CD8-positive, alpha-beta memory T cell (primary cell): ENCODE data around the gene WFDC1. TPM values are rescaled to one million over a fixed set of nuclear protein-coding genes. Genes with fewer than 3 reads are reported as not detected.
"Not testable (repeated sequence)": the region's sequence is repeated elsewhere in the genome, so short reads cannot be mapped to it uniquely, and the experiment has no call there.

ENCODE experiments used
- CTCF ChIA-PET: fragments of 350-600 bp; sonication (Branson Sonifier 250); formaldehyde crosslinking; loops from one replicate; lab custom pipeline; 2021; ENCODE audit warnings: antibody characterized with exemption; lab: Charles Lee
- POLR2A ChIA-PET: fragments of 350-600 bp; sonication (Branson Sonifier 250); formaldehyde crosslinking; loops from one replicate; lab custom pipeline; 2021; ENCODE audit warnings: antibody characterized with exemption; lab: Charles Lee
- DNase-seq, 5 donors: peaks; one replicate each; pipeline versions ENCODE4 v3.0.0 to v3.0.0-alpha.2; 2020 to 2022; ENCODE audit warnings: mixed read lengths in 1 of 5
- H3K27ac ChIP-seq: one replicate; pipeline ENCODE4 v1.7.0; 2013; ENCODE audit warnings: low read depth, mild to moderate bottlenecking, low read length, moderate library complexity
- H3K27me3 ChIP-seq: 2 replicates; pipeline ENCODE4 v1.7.0; 2013; ENCODE audit warnings: low read length, mild to moderate bottlenecking; ENCODE audit not compliant: insufficient read depth, poor library complexity, severe bottlenecking
- H3K36me3 ChIP-seq: 2 replicates; pipeline ENCODE4 v1.7.0; 2013; ENCODE audit warnings: mild to moderate bottlenecking, low read length, moderate library complexity; ENCODE audit not compliant: insufficient read depth
- H3K4me1 ChIP-seq: 2 replicates; pipeline ENCODE4 v1.7.0; 2013; ENCODE audit warnings: mild to moderate bottlenecking, low read length, moderate library complexity; ENCODE audit not compliant: insufficient read depth
- H3K4me3 ChIP-seq: 2 replicates; pipeline ENCODE4 v1.7.0; 2013; ENCODE audit warnings: mild to moderate bottlenecking, low read length
- H3K9me3 ChIP-seq: 2 replicates; pipeline ENCODE4 v1.7.0; 2013; ENCODE audit warnings: mild to moderate bottlenecking, low read length
- H3K27ac Mint-ChIP-seq, 8 donors: one replicate each; pipeline ENCODE4 v1.8.0; 2020 to 2021; ENCODE audit warnings: mixed read lengths in 8 of 8, mild to moderate bottlenecking in 6 of 8, inconsistent platforms in 3 of 8, moderate library complexity in 3 of 8
- H3K27me3 Mint-ChIP-seq, 2 donors: one replicate each; pipeline ENCODE4 v1.8.0; 2020 to 2021; ENCODE audit warnings: mixed read lengths in 2 of 2, mild to moderate bottlenecking in 1 of 2, moderate library complexity in 1 of 2
- H3K36me3 Mint-ChIP-seq, 3 donors: one replicate each; pipeline ENCODE4 v1.8.0; 2020 to 2021; ENCODE audit warnings: mixed read lengths in 3 of 3, inconsistent platforms in 1 of 3, mild to moderate bottlenecking in 1 of 3
- H3K4me1 Mint-ChIP-seq, 3 donors: one replicate each; pipeline ENCODE4 v1.8.0; 2020 to 2021; ENCODE audit warnings: mixed read lengths in 3 of 3, inconsistent platforms in 1 of 3, mild to moderate bottlenecking in 1 of 3
- H3K4me3 Mint-ChIP-seq, 7 donors: one replicate each; pipeline ENCODE4 v1.8.0; 2020 to 2021; ENCODE audit warnings: mixed read lengths in 7 of 7, mild to moderate bottlenecking in 6 of 7, moderate library complexity in 4 of 7, inconsistent platforms in 2 of 7
- H3K9me3 Mint-ChIP-seq, 5 donors: one replicate each; pipeline ENCODE4 v1.8.0; 2020 to 2022; ENCODE audit warnings: mixed read lengths in 5 of 5, mild to moderate bottlenecking in 3 of 5, moderate library complexity in 2 of 5, inconsistent platforms in 1 of 5
- polyA plus RNA-seq: library from polyadenylated mRNA; unstranded; fragments of 300-500 nt; fragmentation: Illumina TruSeq; gene quantifications from one replicate; pipeline ENCODE4 v1.2.3, GENCODE V29; 2021
- total RNA-seq, 2 experiments: library from RNA; stranded (reverse); gene quantifications; one replicate each; pipeline ENCODE4 v1.2.3, GENCODE V29; 2021

Gene WFDC1
- total and polyA plus RNA-seq, 3 experiments from 2014 or later = not detected

DNA sequence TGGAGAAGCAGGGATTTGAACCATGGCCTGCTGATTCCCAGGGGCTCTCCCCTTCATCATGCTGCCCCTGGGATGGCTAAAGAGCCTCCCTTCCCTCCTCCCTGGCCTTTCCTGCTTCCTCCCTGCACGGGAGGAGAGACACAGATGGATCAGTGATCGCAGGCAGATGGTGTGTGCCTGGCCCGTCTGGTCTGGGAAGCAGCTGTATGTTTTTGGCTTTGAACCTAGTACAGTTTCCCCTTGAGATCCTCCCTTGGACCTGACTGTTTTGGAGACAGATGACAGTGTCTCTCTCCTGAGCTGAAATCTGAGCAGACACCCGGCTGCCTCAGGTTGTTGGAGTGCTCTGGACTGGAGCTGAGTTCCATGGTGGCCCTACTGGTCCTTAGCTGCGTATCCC is 44.6 kb downstream of the WFDC1 start:
- peaks cover 14 to 24% (median 16%) of the 10 kb centered on the region in 5 donors for H3K9me3 Mint-ChIP-seq
- POLR2A ChIA-PET = no interaction called here

DNA sequence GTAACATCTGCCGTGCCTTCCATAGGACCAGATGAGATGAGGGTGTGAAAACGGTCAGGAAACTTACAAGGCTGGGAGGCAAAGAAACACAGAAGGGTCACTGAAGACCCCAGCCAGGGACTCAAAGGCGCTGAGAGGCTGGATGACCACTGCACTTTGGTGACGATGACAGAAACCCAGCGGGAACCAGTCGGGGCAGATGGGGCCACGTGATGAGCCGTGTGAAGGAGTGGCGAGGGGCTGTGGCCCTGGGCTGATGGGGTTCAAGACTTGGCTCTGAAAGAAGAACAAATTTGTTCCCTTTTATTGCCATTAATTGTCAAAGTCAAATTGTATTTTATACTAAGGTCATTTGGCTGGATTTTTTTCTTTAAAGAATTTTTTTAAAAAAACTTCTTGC is 45.1 kb downstream of the WFDC1 start:
- peaks cover 0 to 6% (median 0%) of the 10 kb centered on the region in 3 donors for H3K36me3 Mint-ChIP-seq
- Histone ChIP-seq H3K27me3 (no peaks in the 10 kb centered on the region), H3K9me3 (no peaks in the 10 kb centered on the region), H3K27ac (no peak overlapping the region), H3K36me3 (no peaks in the 10 kb centered on the region), H3K4me1 (no peaks in the 10 kb centered on the region), H3K4me3 (no peak overlapping the region)
- CTCF ChIA-PET = no interaction called here
- POLR2A ChIA-PET = no interaction called here
- no peak overlapping the region for H3K4me3 Mint-ChIP-seq
- H3K27ac Mint-ChIP-seq = no peak overlapping the region
- H3K9me3 Mint-ChIP-seq = peaks cover 14 to 22% (median 16%) of the 10 kb centered on the region in 5 donors
- H3K27me3 Mint-ChIP-seq = peaks cover 2 to 3% of the 10 kb centered on the region in 2 donors
- H3K4me1 Mint-ChIP-seq = no peaks in the 10 kb centered on the region
- no peak for DNase-seq

More for the DNA sequence above, 44.6 kb downstream of the WFDC1 start:
- Histone ChIP-seq H3K9me3 (no peaks in the 10 kb centered on the region), H3K27me3 (no peaks in the 10 kb centered on the region), H3K4me1 (no peaks in the 10 kb centered on the region), H3K4me3 (no peak overlapping the region), H3K36me3 (no peaks in the 10 kb centered on the region), H3K27ac (no peak overlapping the region)
- H3K36me3 Mint-ChIP-seq = peaks cover 0 to 6% (median 0%) of the 10 kb centered on the region in 3 donors
- H3K4me3 Mint-ChIP-seq = no peak overlapping the region
- no peak overlapping the region for H3K27ac Mint-ChIP-seq
- H3K27me3 Mint-ChIP-seq = peaks cover 2% of the 10 kb centered on the region in 2 donors
- H3K4me1 Mint-ChIP-seq = no peaks in the 10 kb centered on the region
- DNase-seq = no peak
- CTCF ChIA-PET = no interaction called here

DNA sequence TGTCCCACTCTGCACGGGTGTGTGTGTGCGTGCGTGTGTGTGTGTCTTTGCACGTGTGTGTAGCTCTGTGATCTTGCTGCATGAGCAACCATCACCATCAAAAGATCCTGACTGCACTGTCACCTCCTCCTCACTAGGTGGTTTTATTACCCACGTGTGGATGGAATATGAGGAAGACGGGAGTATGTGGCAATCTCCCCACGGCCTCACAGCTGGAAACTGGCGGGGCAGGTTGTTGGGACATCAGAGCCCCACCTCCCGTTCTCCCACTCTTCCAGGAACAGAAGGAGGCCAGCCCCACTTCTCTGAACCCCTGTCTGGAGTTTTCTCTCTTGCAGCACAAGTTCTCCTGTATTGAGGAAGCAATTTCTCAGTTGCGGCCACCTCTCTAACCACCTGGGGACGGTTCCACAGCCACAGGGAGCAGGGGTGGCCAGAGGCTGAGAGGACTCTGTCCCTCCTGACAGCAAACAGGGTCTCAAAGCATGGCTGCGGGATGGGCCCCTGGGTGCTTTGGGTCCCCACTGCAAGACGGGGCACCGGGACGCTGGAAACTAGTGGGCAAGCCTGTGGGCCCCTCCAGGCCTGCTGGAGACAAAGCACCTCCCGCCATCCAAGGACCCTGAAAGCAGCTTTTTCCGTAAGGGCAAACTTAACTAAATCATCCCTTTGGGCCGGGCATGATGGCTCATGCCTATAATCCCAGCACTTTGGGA is 45.8 kb downstream of the WFDC1 start:
- H3K9me3 Mint-ChIP-seq = peaks cover 7 to 16% (median 15%) of the 10 kb centered on the region in 5 donors
- no peaks in the 10 kb centered on the region for H3K4me1 ChIP-seq
- CTCF ChIA-PET = no interaction called here
- no peaks in the 10 kb centered on the region for H3K9me3 ChIP-seq
- H3K27ac ChIP-seq = no peak overlapping the region
- DNase-seq = no peak
- H3K4me1 Mint-ChIP-seq = no peaks in the 10 kb centered on the region
- H3K27ac Mint-ChIP-seq = no peak overlapping the region
- no peaks in the 10 kb centered on the region for H3K27me3 ChIP-seq
- POLR2A ChIA-PET = no interaction called here
- H3K27me3 Mint-ChIP-seq = peaks cover 3 to 6% of the 10 kb centered on the region in 2 donors
- H3K36me3 Mint-ChIP-seq = peaks cover 0 to 6% (median 0%) of the 10 kb centered on the region in 3 donors
- H3K36me3 ChIP-seq = no peaks in the 10 kb centered on the region
- no peak overlapping the region for H3K4me3 ChIP-seq
- no peak overlapping the region for H3K4me3 Mint-ChIP-seq

DNA sequence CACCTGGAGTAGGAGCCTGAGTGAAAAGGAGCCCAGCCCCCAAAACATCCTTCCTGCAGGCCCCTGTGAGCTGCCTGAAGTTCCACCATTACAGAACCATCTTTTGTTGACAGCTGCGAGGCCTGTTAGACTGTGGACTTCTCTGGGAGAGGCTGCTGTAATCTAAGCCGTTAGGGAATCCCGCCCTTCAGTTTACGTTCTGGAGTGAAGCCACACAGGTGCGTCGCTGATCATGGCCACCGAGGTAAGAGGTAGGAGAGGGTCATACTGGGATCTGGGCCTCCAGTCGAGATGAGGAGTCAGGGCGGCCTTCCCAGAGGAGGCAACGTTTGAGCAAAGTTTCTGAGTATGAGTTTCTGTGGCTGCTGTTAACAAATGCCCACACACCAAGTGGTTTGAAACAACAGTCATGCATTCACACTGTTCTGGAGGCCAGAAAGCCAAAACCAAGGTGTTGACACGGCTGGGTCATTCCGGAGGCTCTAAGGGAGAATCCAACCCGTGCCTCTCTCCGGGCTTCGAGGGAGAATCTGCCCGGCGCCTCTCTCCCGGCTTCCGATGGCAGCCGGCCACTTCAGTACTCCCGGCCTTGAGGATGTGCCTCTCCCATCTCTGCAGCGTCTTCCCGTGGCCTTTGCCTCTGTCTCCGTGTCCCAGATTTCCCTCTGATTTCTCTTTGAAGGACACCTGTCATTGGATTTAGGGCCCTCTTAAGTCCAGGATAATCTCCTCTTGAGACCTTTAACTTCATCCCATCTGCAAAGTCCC is 47.0 kb downstream of the WFDC1 start:
- H3K36me3 Mint-ChIP-seq = peaks cover 0 to 6% (median 0%) of the 10 kb centered on the region in 3 donors
- peaks cover 3 to 9% of the 10 kb centered on the region in 2 donors for H3K27me3 Mint-ChIP-seq
- H3K4me1 ChIP-seq = no peaks in the 10 kb centered on the region
- no peak overlapping the region for H3K27ac Mint-ChIP-seq
- POLR2A ChIA-PET = no interaction called here
- H3K36me3 ChIP-seq = no peaks in the 10 kb centered on the region
- peaks cover 4 to 11% (median 8%) of the 10 kb centered on the region in 5 donors for H3K9me3 Mint-ChIP-seq
- H3K27me3 ChIP-seq = no peaks in the 10 kb centered on the region
- no peaks in the 10 kb centered on the region for H3K4me1 Mint-ChIP-seq
- no peak overlapping the region for H3K27ac ChIP-seq
- no peak overlapping the region for H3K4me3 ChIP-seq
- CTCF ChIA-PET = no interaction called here
- H3K9me3 ChIP-seq = no peaks in the 10 kb centered on the region
- no peak overlapping the region for H3K4me3 Mint-ChIP-seq
- no peak for DNase-seq

DNA sequence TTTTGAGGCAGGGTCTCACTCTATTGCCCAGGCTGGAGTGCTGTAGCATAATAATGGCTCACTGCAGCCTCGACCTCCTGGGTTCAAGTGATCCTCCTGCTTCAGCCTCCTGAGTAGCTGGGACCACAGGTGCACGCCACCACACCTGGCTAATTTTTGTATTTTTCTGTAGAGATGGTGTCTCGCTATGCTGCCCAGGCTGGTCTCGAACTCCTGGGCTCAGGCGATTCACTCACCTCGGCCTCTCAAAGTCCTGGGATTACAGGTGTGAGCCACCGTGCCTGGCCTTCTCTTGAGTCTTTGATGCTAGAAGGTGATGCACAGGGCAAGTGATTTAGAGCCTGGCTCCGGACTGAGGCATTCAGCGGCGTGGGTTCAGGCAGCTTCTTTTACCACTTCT is 49.1 kb downstream of the WFDC1 start:
- H3K4me1 ChIP-seq, H3K4me3 ChIP-seq, H3K27ac Mint-ChIP-seq, CTCF ChIA-PET, H3K27ac ChIP-seq, H3K4me3 Mint-ChIP-seq, H3K4me1 Mint-ChIP-seq, POLR2A ChIA-PET, H3K27me3 ChIP-seq, H3K9me3 ChIP-seq, DNase-seq, H3K36me3 ChIP-seq, H3K9me3 Mint-ChIP-seq, H3K36me3 Mint-ChIP-seq: not testable (repeated sequence)
- H3K27me3 Mint-ChIP-seq = peaks cover 7 to 12% of the 10 kb centered on the region in 2 donors

DNA sequence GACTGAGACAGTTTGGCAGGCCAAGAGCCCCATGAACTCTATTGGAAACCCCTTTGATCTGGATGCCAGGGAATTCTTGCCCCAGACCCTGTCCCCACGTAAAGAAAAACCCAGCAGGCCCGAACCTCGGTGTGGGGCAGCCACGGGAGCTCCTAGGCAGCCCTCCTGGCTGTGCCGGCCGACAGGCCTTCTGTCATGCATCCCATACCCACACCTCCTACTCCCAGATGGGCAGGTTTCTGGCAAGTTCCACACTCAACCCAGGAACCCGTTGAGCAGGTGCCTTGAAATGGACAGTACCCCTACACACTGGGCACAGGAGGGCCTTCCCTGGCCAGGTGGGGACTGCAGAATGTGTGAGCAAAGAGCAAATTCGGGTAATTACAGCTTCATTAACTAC is 50.1 kb downstream of the WFDC1 start:
- CTCF ChIA-PET = no interaction called here
- no peaks in the 10 kb centered on the region for H3K27me3 ChIP-seq
- H3K27me3 Mint-ChIP-seq = peaks cover 9 to 13% of the 10 kb centered on the region in 2 donors

DNA sequence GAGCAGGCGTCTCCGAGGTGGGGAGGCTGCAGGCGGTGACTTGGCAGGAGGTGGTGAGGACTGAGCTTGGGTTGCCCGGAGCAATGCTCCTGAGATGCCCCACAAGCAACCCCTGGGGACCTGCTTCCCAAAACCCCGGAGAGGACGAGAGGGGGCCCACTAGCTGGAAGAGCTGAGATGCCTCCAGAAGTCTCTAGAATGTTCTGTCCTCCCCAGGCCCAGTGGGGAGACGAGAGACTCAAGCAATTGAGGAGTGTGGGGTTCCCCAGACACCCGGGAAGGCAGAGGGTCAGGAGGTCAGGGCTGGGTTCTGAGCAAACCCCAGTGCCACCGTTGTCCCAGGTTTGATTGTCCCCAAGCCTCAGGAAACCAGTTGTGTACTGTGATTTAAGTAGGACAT is 52.5 kb downstream of the WFDC1 start:
- POLR2A ChIA-PET = no interaction called here
- Mint-ChIP-seq H3K4me1 (no peaks in the 10 kb centered on the region), H3K4me3 (no peak overlapping the region)

More for the DNA sequence above, 50.1 kb downstream of the WFDC1 start:
- DNase-seq = no peak
- H3K4me3 ChIP-seq = no peak overlapping the region
- H3K27ac Mint-ChIP-seq = no peak overlapping the region
- no peaks in the 10 kb centered on the region for H3K4me1 ChIP-seq
- no peak overlapping the region for H3K4me3 Mint-ChIP-seq
- no peak overlapping the region for H3K27ac ChIP-seq
- no peaks in the 10 kb centered on the region for H3K36me3 Mint-ChIP-seq
- H3K9me3 Mint-ChIP-seq = no peaks in the 10 kb centered on the region
- POLR2A ChIA-PET = no interaction called here
- no peaks in the 10 kb centered on the region for H3K4me1 Mint-ChIP-seq
- H3K36me3 ChIP-seq = no peaks in the 10 kb centered on the region
- no peaks in the 10 kb centered on the region for H3K9me3 ChIP-seq

DNA sequence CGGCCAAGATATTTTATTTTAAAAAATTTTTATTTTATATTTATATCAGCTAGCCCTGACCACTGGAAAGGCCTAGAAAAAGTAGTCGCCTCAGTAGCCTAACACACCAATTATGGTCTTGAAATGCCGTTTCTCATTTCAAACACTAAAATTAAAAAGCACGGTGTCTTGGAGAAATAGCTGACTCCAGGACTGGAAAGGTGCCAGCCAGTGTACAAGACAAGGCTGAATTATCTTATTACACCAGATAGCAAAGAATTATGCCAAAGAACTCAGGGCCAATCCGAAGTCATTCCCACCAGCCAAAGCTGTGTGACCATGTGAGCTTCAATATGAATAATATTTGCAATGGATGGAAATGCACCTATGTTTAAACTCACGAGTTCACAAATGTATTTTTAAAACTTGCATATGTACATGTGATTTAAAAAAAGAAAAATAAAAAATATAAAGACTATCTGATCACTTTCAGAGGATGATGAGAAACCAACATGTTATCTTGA is 53.8 kb downstream of the WFDC1 start:
- Histone ChIP-seq H3K9me3 (no peaks in the 10 kb centered on the region), H3K4me1 (no peaks in the 10 kb centered on the region), H3K4me3 (no peak overlapping the region), H3K36me3 (no peaks in the 10 kb centered on the region), H3K27me3 (no peaks in the 10 kb centered on the region), H3K27ac (no peak overlapping the region)
- Mint-ChIP-seq H3K9me3 (no peaks in the 10 kb centered on the region), H3K4me1 (no peaks in the 10 kb centered on the region), H3K4me3 (no peak overlapping the region), H3K36me3 (no peaks in the 10 kb centered on the region), H3K27me3 (peaks cover 13 to 25% of the 10 kb centered on the region in 2 donors), H3K27ac (no peak overlapping the region)
- no peak for DNase-seq
- POLR2A ChIA-PET = no interaction called here
- CTCF ChIA-PET = no interaction called here

More for the DNA sequence above, 52.5 kb downstream of the WFDC1 start:
- CTCF ChIA-PET = no interaction called here
- no peaks in the 10 kb centered on the region for H3K4me1 ChIP-seq
- no peak overlapping the region for H3K4me3 ChIP-seq
- Mint-ChIP-seq H3K27ac (no peak overlapping the region), H3K36me3 (no peaks in the 10 kb centered on the region), H3K27me3 (peaks cover 13 to 21% of the 10 kb centered on the region in 2 donors), H3K9me3 (no peaks in the 10 kb centered on the region)
- no peaks in the 10 kb centered on the region for H3K36me3 ChIP-seq
- H3K27me3 ChIP-seq = no peaks in the 10 kb centered on the region
- H3K9me3 ChIP-seq = no peaks in the 10 kb centered on the region
- no peak for DNase-seq
- H3K27ac ChIP-seq = no peak overlapping the region
